H1 (cell line): ENCODE data around the gene TADA2B. TPM values are rescaled to one million over a fixed set of nuclear protein-coding genes. Genes with fewer than 3 reads are reported as not detected.

ENCODE experiments used
- CTCF ChIA-PET: fragments of 300-600 bp; sonication (Branson Sonifier 250); formaldehyde crosslinking; loops from one replicate; lab custom pipeline; 2021; ENCODE audit not compliant: partially characterized antibody; lab: Charles Lee
- POLR2A ChIA-PET: fragments of 300-600 bp; sonication (Branson Sonifier 250); formaldehyde crosslinking; loops from one replicate; lab custom pipeline; 2021; ENCODE audit warnings: inconsistent platforms; ENCODE audit not compliant: partially characterized antibody; lab: Charles Lee
- DNase-seq, 2 experiments: peaks; one replicate each; pipeline versions ENCODE4 v3.0.0 to v3.0.0-alpha.2; 2010 to 2022; ENCODE audit warnings: low spot score in 2 of 2, low read depth in 1 of 2, mixed read lengths in 1 of 2
- FAIRE-seq: peaks from 2 replicates; lab custom pipeline; 2011; peaks lifted over from hg19 to GRCh38; lab: Jason Lieb, UNC
- H2AFZ ChIP-seq: 2 replicates; pipeline ENCODE4 v1.8.1; 2012; ENCODE audit warnings: low read length, inconsistent platforms
- H2AK5ac ChIP-seq: 2 replicates; pipeline ENCODE4 v1.6.1; 2013; ENCODE audit warnings: low read depth, low read length
- H2BK120ac ChIP-seq: replicated peaks from 2 replicates; pipeline ENCODE3; 2013; ENCODE audit warnings: low read depth, low read length, inconsistent platforms
- H2BK12ac ChIP-seq: 2 replicates; pipeline ENCODE4 v1.6.1; 2013; ENCODE audit warnings: low read depth, low read length
- H2BK15ac ChIP-seq: 2 replicates; pipeline ENCODE4 v1.6.1; 2013; ENCODE audit warnings: low read length
- H2BK20ac ChIP-seq: 2 replicates; pipeline ENCODE4 v1.6.1; 2013; ENCODE audit warnings: low read length
- H2BK5ac ChIP-seq: 2 replicates; pipeline ENCODE4 v1.6.1; 2013; ENCODE audit warnings: low read depth, low read length
- H3K14ac ChIP-seq: 2 replicates; pipeline ENCODE4 v1.6.1; 2013; ENCODE audit warnings: inconsistent platforms; ENCODE audit not compliant: insufficient read length
- H3K18ac ChIP-seq: 2 replicates; pipeline ENCODE4 v1.6.1; 2013; ENCODE audit warnings: low read length; ENCODE audit errors: extremely low read depth
- H3K23ac ChIP-seq: 2 replicates; pipeline ENCODE4 v1.6.1; 2013; ENCODE audit warnings: inconsistent platforms; ENCODE audit not compliant: insufficient read length
- H3K23me2 ChIP-seq: 2 replicates; pipeline ENCODE4 v1.6.1; 2013; ENCODE audit warnings: low read depth, low read length
- H3K27ac ChIP-seq: 2 replicates; pipeline ENCODE4 v1.6.1; 2011; ENCODE audit warnings: low read depth, low read length, inconsistent platforms
- H3K27me3 ChIP-seq, 4 experiments: replicated peaks in 1 of 4; 1 replicate in 1 of 4; 2 replicates in 3 of 4; pipeline versions ENCODE4 v1.6.1 to v1.8.1; 2011 to 2013; ENCODE audit warnings: low read length in 3 of 4, mild to moderate bottlenecking in 3 of 4, inconsistent platforms in 2 of 4, mixed read lengths in 2 of 4, moderate library complexity in 1 of 4; ENCODE audit not compliant: control insufficient read depth in 3 of 4, insufficient read depth in 3 of 4; ENCODE audit errors: extremely low read depth in 1 of 4
- H3K36me3 ChIP-seq, 4 experiments: 2 replicates each; pipeline versions ENCODE4 v1.6.1 to v1.8.1; 2011 to 2013; ENCODE audit warnings: mild to moderate bottlenecking in 4 of 4, low read length in 3 of 4, moderate library complexity in 2 of 4, control low read depth in 1 of 4, inconsistent platforms in 1 of 4; ENCODE audit not compliant: insufficient read depth in 4 of 4, control insufficient read depth in 2 of 4
- H3K4ac ChIP-seq: replicated peaks from 2 replicates; pipeline ENCODE3; 2013; ENCODE audit warnings: low read length, low read depth, mixed read lengths, inconsistent platforms; ENCODE audit not compliant: insufficient read length
- H3K4me1 ChIP-seq, 4 experiments: replicated peaks in 1 of 4; 1 replicate in 1 of 4; 2 replicates in 3 of 4; pipeline versions ENCODE4 v1.6.1 to v1.8.1; 2011 to 2013; ENCODE audit warnings: low read length in 3 of 4, inconsistent platforms in 2 of 4, mixed read lengths in 1 of 4; ENCODE audit not compliant: insufficient read depth in 4 of 4, control insufficient read depth in 3 of 4
- H3K4me2 ChIP-seq, 2 experiments: 2 replicates each; pipeline versions ENCODE4 v1.6.1 to v1.8.1; 2011 to 2013; ENCODE audit warnings: low read depth in 2 of 2, low read length in 2 of 2, control low read depth in 1 of 2, inconsistent platforms in 1 of 2, mild to moderate bottlenecking in 1 of 2; ENCODE audit not compliant: insufficient read depth in 1 of 2
- H3K4me3 ChIP-seq, 4 experiments: fragments of 200-600, 300-600 bp in 1 of 4; sonication (generic), shearing (Covaris generic), sonication (Bioruptor Twin) in 1 of 4; 2 replicates each; pipeline versions ENCODE4 v1.5.1 to v1.8.1; 2011 to 2016; ENCODE audit warnings: low read length in 4 of 4, low read depth in 3 of 4, control low read depth in 2 of 4, inconsistent platforms in 2 of 4, mild to moderate bottlenecking in 2 of 4, mixed read lengths in 1 of 4, moderate library complexity in 1 of 4; ENCODE audit not compliant: insufficient read depth in 2 of 4; ENCODE audit errors: extremely low read depth in 1 of 4
- H3K56ac ChIP-seq: replicated peaks from 2 replicates; pipeline ENCODE3; 2013; ENCODE audit warnings: low read depth, mild to moderate bottlenecking, mixed read lengths, low read length, inconsistent platforms; ENCODE audit not compliant: insufficient read length
- H3K79me1 ChIP-seq: 2 replicates; pipeline ENCODE4 v1.6.1; 2013; ENCODE audit warnings: low read depth, low read length, control low read depth
- H3K79me2 ChIP-seq, 2 experiments: 2 replicates each; pipeline versions ENCODE4 v1.6.1 to v1.8.1; 2012 to 2013; ENCODE audit warnings: low read length in 2 of 2, mild to moderate bottlenecking in 2 of 2, inconsistent platforms in 1 of 2; ENCODE audit not compliant: insufficient read depth in 2 of 2, control insufficient read depth in 1 of 2
- H3K9ac ChIP-seq, 4 experiments: replicated peaks in 1 of 4; 1 replicate in 1 of 4; 2 replicates in 3 of 4; pipeline versions ENCODE4 v1.6.1 to v1.8.1; 2011 to 2013; ENCODE audit warnings: low read depth in 3 of 4, low read length in 3 of 4, control low read depth in 2 of 4, mild to moderate bottlenecking in 2 of 4, moderate library complexity in 2 of 4, inconsistent platforms in 1 of 4; ENCODE audit errors: extremely low read depth in 1 of 4
- H3K9me3 ChIP-seq, 2 experiments: 2 replicates each; pipeline versions ENCODE4 v1.6.1 to v1.8.1; 2012 to 2013; ENCODE audit warnings: mild to moderate bottlenecking in 2 of 2, moderate library complexity in 2 of 2, control low read depth in 1 of 2, inconsistent platforms in 1 of 2, low read depth in 1 of 2, low read length in 1 of 2, mixed read lengths in 1 of 2; ENCODE audit not compliant: insufficient read depth in 2 of 2
- H4K20me1 ChIP-seq, 2 experiments: replicated peaks in 1 of 2; 2 replicates each; pipeline versions ENCODE3 to v1.8.1; 2011 to 2013; ENCODE audit warnings: inconsistent platforms in 2 of 2, low read length in 2 of 2, mild to moderate bottlenecking in 1 of 2; ENCODE audit not compliant: insufficient read depth in 2 of 2, control insufficient read depth in 1 of 2
- H4K5ac ChIP-seq: 2 replicates; pipeline ENCODE4 v1.6.1; 2013; ENCODE audit warnings: low read length, low read depth, mixed read lengths, inconsistent platforms; ENCODE audit not compliant: insufficient read length
- H4K8ac ChIP-seq: 2 replicates; pipeline ENCODE4 v1.8.0; 2013; ENCODE audit warnings: mild to moderate bottlenecking, moderate library complexity, low read length, inconsistent platforms; ENCODE audit not compliant: insufficient read depth; ENCODE audit errors: extremely low read depth
- H4K91ac ChIP-seq: replicated peaks from 2 replicates; pipeline ENCODE3; 2013; ENCODE audit warnings: low read length, mixed read lengths, inconsistent platforms; ENCODE audit not compliant: insufficient read length
- BRCA1 ChIP-seq: IDR thresholded peaks from 2 replicates; pipeline ENCODE4 v1.6.1; 2012; ENCODE audit warnings: low read depth, low read length, improper control_type of control experiment
- CBX5 ChIP-seq: fragments of 300-800, 300-1000 bp; sonication (generic); IDR thresholded peaks from 2 replicates; pipeline ENCODE4 v1.7.1; 2016; ENCODE audit warnings: antibody characterized with exemption, low read length, low read depth
- CEBPB ChIP-seq: IDR thresholded peaks from 2 replicates; pipeline ENCODE4 v1.6.1; 2012; ENCODE audit warnings: low read depth, low read length
- CREB1 ChIP-seq: IDR thresholded peaks from 2 replicates; pipeline ENCODE4 v1.6.1; 2012; ENCODE audit warnings: inconsistent platforms
- FOSL1 ChIP-seq: IDR thresholded peaks from 2 replicates; pipeline ENCODE4 v1.6.1; 2011; ENCODE audit warnings: mild to moderate bottlenecking, low read depth, low read length, moderate library complexity; ENCODE audit not compliant: insufficient read depth
- NRF1 ChIP-seq: IDR thresholded peaks from 2 replicates; pipeline ENCODE4 v1.6.1; 2011; ENCODE audit warnings: mild to moderate bottlenecking, low read depth, low read length, improper control_type of control experiment
- RNF2 ChIP-seq: fragments of 200-900, 300-1000 bp; sonication (generic); IDR thresholded peaks from 2 replicates; pipeline ENCODE4 v1.7.1; 2016; ENCODE audit warnings: borderline replicate concordance, low read depth, mild to moderate bottlenecking, antibody characterized with exemption, low read length; ENCODE audit not compliant: poor library complexity, severe bottlenecking; ENCODE audit errors: missing control alignments
- TCF12 ChIP-seq: IDR thresholded peaks from 2 replicates; pipeline ENCODE4 v1.6.1; 2011; ENCODE audit warnings: low read depth, mild to moderate bottlenecking, low read length
- TEAD4 ChIP-seq: IDR thresholded peaks from 2 replicates; pipeline ENCODE4 v1.6.1; 2012; ENCODE audit warnings: low read depth, low read length, inconsistent platforms, mixed read lengths
- WGBS, 2 experiments: shearing (Covaris generic) in 1 of 2; methylation state at CpG; one replicate each; pipeline versions ENCODE4 v1.1.6 to v1.1.7; 2013 to 2015; ENCODE audit warnings: low lambda C conversion rate in 2 of 2, mixed read lengths in 2 of 2, inconsistent platforms in 1 of 2, low coverage in 1 of 2, missing lambda C conversion rate in 1 of 2; ENCODE audit not compliant: insufficient replicate concordance in 2 of 2, insufficient coverage in 1 of 2, insufficient read length in 1 of 2; ENCODE audit errors: extremely low coverage in 1 of 2, missing lambda C conversion rate in 1 of 2; 5-methylcytosine and 5-hydroxymethylcytosine counted together
- polyA plus RNA-seq, 7 experiments: library from polyadenylated mRNA; depleted of rRNA in 3 of 7; stranded (reverse) in 5 of 7; unstranded in 2 of 7; fragments of >200 nt in 5 of 7; fragments of 200-250 nt in 2 of 7; gene quantifications; 1 replicate in 5 of 7; 2 replicates in 1 of 7; 4 replicates in 1 of 7; pipeline versions ENCODE4 v1.2.1 to v1.2.3, GENCODE V29; 2011 to 2013; ENCODE audit warnings: missing spikeins in 2 of 7, mixed read lengths in 2 of 7
- total RNA-seq: library from RNA; stranded (reverse); fragmentation: NEBNext Ultra II Directional; extraction: Animal tissue kit (Norgen Biotek cat#: 25700); gene quantifications from 2 replicates; pipeline ENCODE4 v1.2.1, GENCODE V29; 2021

The TADA2B gene
- total and polyA plus RNA-seq, 2 of the 8 experiments (the other 6 are each of a cell fraction or from before 2014, with no cell fraction given) = 5.7 to 12.1 TPM

GRCh38 chr4:7055111-7055989, 12.2 kb downstream of the TADA2B start:
- Histone ChIP-seq H2BK5ac (no peak overlapping the region), H4K5ac (no peak overlapping the region), H2BK15ac (no peak overlapping the region), H3K23me2 (no peaks in the 10 kb centered on the region), H3K4me2 (no peak overlapping the region), H2AFZ (no peak overlapping the region), H3K9ac (no peak overlapping the region; a peak in 1 of 7 replicates), H4K8ac (no peak overlapping the region; the same call in 1 of the 2 replicates), H3K56ac (no peak overlapping the region), H3K9me3 (no peaks in the 10 kb centered on the region), H3K4ac (no peak overlapping the region), H3K79me1 (peaks cover 11% of the 10 kb centered on the region), H3K79me2 (no peaks in the 10 kb centered on the region), H3K4me1 (no peaks in the 10 kb centered on the region; a peak in 1 of 7 replicates), H3K18ac (no peak overlapping the region), H3K27me3 (no peaks in the 10 kb centered on the region), H3K36me3 (peaks cover 4 to 16% (median 10%) of the 10 kb centered on the region in 4 experiments), H3K14ac (no peak overlapping the region), H2BK12ac (no peak overlapping the region), H2BK20ac (no peak overlapping the region), H2BK120ac (no peak overlapping the region), H3K4me3 (no peak overlapping the region), H3K23ac (no peak overlapping the region), H4K91ac (no peak overlapping the region), H2AK5ac (no peak overlapping the region), H4K20me1 (peaks cover 3 to 18% of the 10 kb centered on the region in 2 experiments), H3K27ac (no peak overlapping the region)
- no peak for TF ChIP-seq BRCA1
- no peak for TF ChIP-seq CEBPB
- TF ChIP-seq FOSL1 = no peak
- no peak for TF ChIP-seq TEAD4
- no peak for TF ChIP-seq NRF1
- no peak for TF ChIP-seq CREB1
- no peak for TF ChIP-seq TCF12
- no peak for TF ChIP-seq CBX5
- no peak for TF ChIP-seq RNF2
- CTCF ChIA-PET = interaction anchor here (0.7 to 2.4 kb wide), 7 partner anchors 9 to 280 kb away, joined by 3 to 10 read pairs (median 4); no protein-coding TSS in a partner anchor
- 94% methylated on average over 31 of the region's 31 CpGs; no CpG with 5 or more reads in 1 of the 2 experiments for WGBS, 2 experiments
- DNase-seq (no peak), FAIRE-seq (no peak)
- POLR2A ChIA-PET = interaction anchor here (1.2 to 6.6 kb wide), 4 partner anchors 10 to 41 kb away, joined by 3 to 36 read pairs (median 11); partner anchors contain the start of genes GRPEL1 and TADA2B
